ENCODE data around the gene OBSCN.

Gene OBSCN

GRCh38 chr1:228282329-228283042, 74.6 kb downstream of the OBSCN start:
- Histone ChIP-seq H3K27ac (ENCODE audit: low read length, poor library complexity, severe bottlenecking) (no peak overlapping the region), H3K4me3 (ENCODE audit: insufficient read depth in 1 of 2, low read depth in 1 of 2, low read length in 2 of 2) (no peak overlapping the region), H3K4me1 (ENCODE audit: control insufficient read depth, insufficient read depth, low read depth, low read length) (peaks cover 3% of the 10 kb centered on the region), H3K4me2 (ENCODE audit: low read length, poor library complexity, severe bottlenecking) (no peak overlapping the region), H2BK5ac (ENCODE audit: low read depth, low read length, poor library complexity, severe bottlenecking) (no peak overlapping the region), H4K91ac (ENCODE audit: low read length) (no peak overlapping the region), H2BK120ac (ENCODE audit: low read depth, low read length) (no peak overlapping the region), H3K36me3 (ENCODE audit: control insufficient read depth in 1 of 2, insufficient read depth in 2 of 2, low read depth in 1 of 2, low read length in 2 of 2) (peaks cover 0 to 80% of the 10 kb centered on the region in 2 experiments), H3K18ac (ENCODE audit: low read depth in 1 of 2, low read length in 2 of 2) (no peak overlapping the region), H2BK15ac (ENCODE audit: low read depth, poor library complexity, severe bottlenecking) (no peak overlapping the region), H4K8ac (ENCODE audit: low read length) (no peak overlapping the region), H3K4ac (ENCODE audit: low read depth in 1 of 2, low read length in 2 of 2) (no peak overlapping the region), H2BK12ac (ENCODE audit: low read length in 2 of 2) (no peak overlapping the region), H2AFZ (ENCODE audit: low read depth, low read length) (no peak overlapping the region), H3K23ac (ENCODE audit: low read length in 2 of 2) (no peak overlapping the region), H3K9ac (ENCODE audit: low read length) (no peak overlapping the region), H3K27me3 (ENCODE audit: control insufficient read depth in 1 of 2, insufficient read depth in 1 of 2, low read length in 2 of 2) (no peaks in the 10 kb centered on the region), H2AK5ac (ENCODE audit: low read length, severe bottlenecking) (no peak overlapping the region), H3K9me3 (ENCODE audit: control insufficient read depth, low read length) (no peaks in the 10 kb centered on the region), H3K79me1 (replicated peaks; ENCODE audit: low read length, poor library complexity, severe bottlenecking) (no peaks in the 10 kb centered on the region), H3K14ac (ENCODE audit: low read length in 2 of 2) (no peak overlapping the region)
- peak; percentile 17 for DNase-seq
- WGBS: 88% methylated on average over 17 of the region's 17 CpGs

- H2BK120ac ChIP-seq (ENCODE audit: low read depth, low read length): no peak overlapping the region
- no peaks in the 10 kb centered on the region for H3K9me3 ChIP-seq (ENCODE audit: control insufficient read depth, low read length)
- H3K23ac ChIP-seq (ENCODE audit: low read length in 2 of 2): no peak overlapping the region
- H3K18ac ChIP-seq (ENCODE audit: low read depth in 1 of 2, low read length in 2 of 2): no peak overlapping the region
- H3K4me2 ChIP-seq (ENCODE audit: low read length, poor library complexity, severe bottlenecking): no peak overlapping the region
- H3K9ac ChIP-seq (ENCODE audit: low read length): no peak overlapping the region
- H3K36me3 ChIP-seq (ENCODE audit: control insufficient read depth in 1 of 2, insufficient read depth in 2 of 2, low read depth in 1 of 2, low read length in 2 of 2): peaks cover 0 to 78% of the 10 kb centered on the region in 2 experiments
- no peak overlapping the region for H2AK5ac ChIP-seq (ENCODE audit: low read length, severe bottlenecking)
- WGBS: 91% methylated on average over 22 of the region's 22 CpGs
- H3K4ac ChIP-seq (ENCODE audit: low read depth in 1 of 2, low read length in 2 of 2): no peak overlapping the region
- H3K27ac ChIP-seq (ENCODE audit: low read length, poor library complexity, severe bottlenecking): no peak overlapping the region
- no peak overlapping the region for H2BK12ac ChIP-seq (ENCODE audit: low read length in 2 of 2)
- H3K4me1 ChIP-seq (ENCODE audit: control insufficient read depth, insufficient read depth, low read depth, low read length): peaks cover 3% of the 10 kb centered on the region
- H4K91ac ChIP-seq (ENCODE audit: low read length): no peak overlapping the region
- DNase-seq: no peak
- no peak overlapping the region for H2AFZ ChIP-seq (ENCODE audit: low read depth, low read length)
- H3K27me3 ChIP-seq (ENCODE audit: control insufficient read depth in 1 of 2, insufficient read depth in 1 of 2, low read length in 2 of 2): no peaks in the 10 kb centered on the region
- no peak overlapping the region for H3K14ac ChIP-seq (ENCODE audit: low read length in 2 of 2)
- no peak overlapping the region for H4K8ac ChIP-seq (ENCODE audit: low read length)
- H3K79me1 ChIP-seq (replicated peaks; ENCODE audit: low read length, poor library complexity, severe bottlenecking): no peaks in the 10 kb centered on the region
- H3K4me3 ChIP-seq (ENCODE audit: insufficient read depth in 1 of 2, low read depth in 1 of 2, low read length in 2 of 2): no peak overlapping the region
- no peak overlapping the region for H2BK15ac ChIP-seq (ENCODE audit: low read depth, poor library complexity, severe bottlenecking)
- H2BK5ac ChIP-seq (ENCODE audit: low read depth, low read length, poor library complexity, severe bottlenecking): no peak overlapping the region
These were observed 75.2 kb downstream of the OBSCN start for GRCh38 chr1:228283043-228283371.

GRCh38 chr1:228283476-228284147, 75.8 kb downstream of the OBSCN start:
- H3K4me3 ChIP-seq (ENCODE audit: insufficient read depth in 1 of 2, low read depth in 1 of 2, low read length in 2 of 2): no peak overlapping the region
- no peak overlapping the region for H4K91ac ChIP-seq (ENCODE audit: low read length)
- no peak overlapping the region for H2AK5ac ChIP-seq (ENCODE audit: low read length, severe bottlenecking)
- H4K8ac ChIP-seq (ENCODE audit: low read length): no peak overlapping the region
- no peak overlapping the region for H3K4me2 ChIP-seq (ENCODE audit: low read length, poor library complexity, severe bottlenecking)
- no peak overlapping the region for H3K4ac ChIP-seq (ENCODE audit: low read depth in 1 of 2, low read length in 2 of 2)
- H2BK5ac ChIP-seq (ENCODE audit: low read depth, low read length, poor library complexity, severe bottlenecking): no peak overlapping the region
- peaks cover 0 to 4% of the 10 kb centered on the region in 2 experiments for H3K27me3 ChIP-seq (ENCODE audit: control insufficient read depth in 1 of 2, insufficient read depth in 1 of 2, low read length in 2 of 2)
- no peak overlapping the region for H3K23ac ChIP-seq (ENCODE audit: low read length in 2 of 2)
- peaks cover 0 to 72% of the 10 kb centered on the region in 2 experiments for H3K36me3 ChIP-seq (ENCODE audit: control insufficient read depth in 1 of 2, insufficient read depth in 2 of 2, low read depth in 1 of 2, low read length in 2 of 2)
- DNase-seq: no peak
- H3K18ac ChIP-seq (ENCODE audit: low read depth in 1 of 2, low read length in 2 of 2): no peak overlapping the region
- H3K14ac ChIP-seq (ENCODE audit: low read length in 2 of 2): no peak overlapping the region
- H3K4me1 ChIP-seq (ENCODE audit: control insufficient read depth, insufficient read depth, low read depth, low read length): peaks cover 3% of the 10 kb centered on the region
- WGBS: 87% methylated on average over 20 of the region's 20 CpGs
- H3K9ac ChIP-seq (ENCODE audit: low read length): no peak overlapping the region
- H3K79me1 ChIP-seq (replicated peaks; ENCODE audit: low read length, poor library complexity, severe bottlenecking): no peaks in the 10 kb centered on the region
- no peak overlapping the region for H2AFZ ChIP-seq (ENCODE audit: low read depth, low read length)
- no peak overlapping the region for H2BK15ac ChIP-seq (ENCODE audit: low read depth, poor library complexity, severe bottlenecking)
- H2BK12ac ChIP-seq (ENCODE audit: low read length in 2 of 2): no peak overlapping the region
- no peak overlapping the region for H2BK120ac ChIP-seq (ENCODE audit: low read depth, low read length)
- H3K27ac ChIP-seq (ENCODE audit: low read length, poor library complexity, severe bottlenecking): no peak overlapping the region
- no peaks in the 10 kb centered on the region for H3K9me3 ChIP-seq (ENCODE audit: control insufficient read depth, low read length)

GRCh38 chr1:228284148-228284495, 76.3 kb downstream of the OBSCN start:
- H2BK12ac ChIP-seq (ENCODE audit: low read length in 2 of 2): no peak overlapping the region
- no peak overlapping the region for H4K91ac ChIP-seq (ENCODE audit: low read length)
- H3K23ac ChIP-seq (ENCODE audit: low read length in 2 of 2): no peak overlapping the region
- H2AK5ac ChIP-seq (ENCODE audit: low read length, severe bottlenecking): no peak overlapping the region
- H3K4me3 ChIP-seq (ENCODE audit: insufficient read depth in 1 of 2, low read depth in 1 of 2, low read length in 2 of 2): no peak overlapping the region
- no peak overlapping the region for H2BK120ac ChIP-seq (ENCODE audit: low read depth, low read length)
- no peak overlapping the region for H3K9ac ChIP-seq (ENCODE audit: low read length)
- no peak overlapping the region for H3K4ac ChIP-seq (ENCODE audit: low read depth in 1 of 2, low read length in 2 of 2)
- peaks cover 0 to 5% of the 10 kb centered on the region in 2 experiments for H3K27me3 ChIP-seq (ENCODE audit: control insufficient read depth in 1 of 2, insufficient read depth in 1 of 2, low read length in 2 of 2)
- no peak for DNase-seq
- no peak overlapping the region for H4K8ac ChIP-seq (ENCODE audit: low read length)
- no peak overlapping the region for H2BK15ac ChIP-seq (ENCODE audit: low read depth, poor library complexity, severe bottlenecking)
- H3K4me1 ChIP-seq (ENCODE audit: control insufficient read depth, insufficient read depth, low read depth, low read length): peaks cover 3% of the 10 kb centered on the region
- H2BK5ac ChIP-seq (ENCODE audit: low read depth, low read length, poor library complexity, severe bottlenecking): no peak overlapping the region
- WGBS: 30% methylated on average over 3 of the region's 3 CpGs
- H3K36me3 ChIP-seq (ENCODE audit: control insufficient read depth in 1 of 2, insufficient read depth in 2 of 2, low read depth in 1 of 2, low read length in 2 of 2): peaks cover 0 to 67% of the 10 kb centered on the region in 2 experiments
- no peak overlapping the region for H3K27ac ChIP-seq (ENCODE audit: low read length, poor library complexity, severe bottlenecking)
- no peak overlapping the region for H3K14ac ChIP-seq (ENCODE audit: low read length in 2 of 2)
- H3K4me2 ChIP-seq (ENCODE audit: low read length, poor library complexity, severe bottlenecking): no peak overlapping the region
- H3K79me1 ChIP-seq (replicated peaks; ENCODE audit: low read length, poor library complexity, severe bottlenecking): no peaks in the 10 kb centered on the region
- H2AFZ ChIP-seq (ENCODE audit: low read depth, low read length): no peak overlapping the region
- H3K9me3 ChIP-seq (ENCODE audit: control insufficient read depth, low read length): no peaks in the 10 kb centered on the region
- no peak overlapping the region for H3K18ac ChIP-seq (ENCODE audit: low read depth in 1 of 2, low read length in 2 of 2)
